Activated CD4-positive, alpha-beta T cell treated with anti-CD3 and anti-CD28 coated beads for 48 hours (primary cell): ENCODE measurements around the gene S100A13.
"Not testable (repeated sequence)": the region's sequence is repeated elsewhere in the genome, so short reads cannot be mapped to it uniquely, and the experiment has no call there.

Experiments
- DNase-seq: peaks from one replicate; pipeline ENCODE4 v3.0.0-alpha.2; 2020

Gene S100A13

GRCh38 chr1:153626904-153627714 is at the start of gene S100A13:
TSS of gene S100A13 (minus strand) at chr1:153627505. CDS start at chr1:153626472, 1,033 bp downstream.
- DNase-seq = peak; percentile 25

- DNase-seq = no peak
These were observed 46.2 kb upstream of the S100A13 start for GRCh38 chr1:153673511-153673910.

- peak; percentile 75 for DNase-seq
These were observed 44.5 kb upstream of the S100A13 start for GRCh38 chr1:153671628-153672353.

- DNase-seq = peak; percentile 98
These were observed 43.7 kb upstream of the S100A13 start, which contains the start of gene ILF2 for GRCh38 chr1:153670859-153671627. TSS of gene ILF2 (minus strand) at chr1:153670993. CDS start at chr1:153670922, 71 bp downstream.

GRCh38 chr1:153670257-153670858 is 43.1 kb upstream of the S100A13 start:
- DNase-seq = peak; percentile 34

- DNase-seq = no peak
These were observed 42.3 kb upstream of the S100A13 start for GRCh38 chr1:153669606-153670005.

GRCh38 chr1:153668672-153669071 is 41.4 kb upstream of the S100A13 start:
- not testable (repeated sequence) for DNase-seq

GRCh38 chr1:153667439-153667838 is 40.1 kb upstream of the S100A13 start:
- no peak for DNase-seq

GRCh38 chr1:153663211-153663610 is 35.9 kb upstream of the S100A13 start:
- DNase-seq = no peak

GRCh38 chr1:153662269-153662668 is 35.0 kb upstream of the S100A13 start:
- no peak for DNase-seq

GRCh38 chr1:153661111-153661708 is 33.9 kb upstream of the S100A13 start:
- DNase-seq = no peak

- no peak for DNase-seq
These were observed 32.4 kb upstream of the S100A13 start for GRCh38 chr1:153659656-153660055.

GRCh38 chr1:153659175-153659534 is 31.9 kb upstream of the S100A13 start:
- no peak for DNase-seq

GRCh38 chr1:153658400-153659174 is 31.3 kb upstream of the S100A13 start, which contains the start of gene SNAPIN:
TSS of gene SNAPIN (plus strand) at chr1:153658703. CDS start at chr1:153658744, 41 bp downstream.
- peak; percentile 95 for DNase-seq

- DNase-seq = no peak
These were observed 28.0 kb upstream of the S100A13 start for GRCh38 chr1:153655333-153655732.

- no peak for DNase-seq
These were observed 25.6 kb upstream of the S100A13 start for GRCh38 chr1:153652805-153653500.

- DNase-seq = no peak
These were observed 24.5 kb upstream of the S100A13 start for GRCh38 chr1:153651771-153652170.

GRCh38 chr1:153649863-153650235 is 22.5 kb upstream of the S100A13 start:
- no peak for DNase-seq

- no peak for DNase-seq
These were observed 22.0 kb upstream of the S100A13 start for GRCh38 chr1:153649137-153649862.

GRCh38 chr1:153648000-153648643 is 20.8 kb upstream of the S100A13 start:
- DNase-seq = no peak
